CD4-positive, alpha-beta T cell treated with Interleukin-6 at 100 ng/mL for 8 hours (primary cell): ENCODE data around the gene OPCML.

Experiments
- DNase-seq: peaks from one replicate; pipeline ENCODE4 v3.0.0-alpha.2; 2020; ENCODE audit warnings: mixed read lengths, low spot score

The OPCML gene

DNA sequence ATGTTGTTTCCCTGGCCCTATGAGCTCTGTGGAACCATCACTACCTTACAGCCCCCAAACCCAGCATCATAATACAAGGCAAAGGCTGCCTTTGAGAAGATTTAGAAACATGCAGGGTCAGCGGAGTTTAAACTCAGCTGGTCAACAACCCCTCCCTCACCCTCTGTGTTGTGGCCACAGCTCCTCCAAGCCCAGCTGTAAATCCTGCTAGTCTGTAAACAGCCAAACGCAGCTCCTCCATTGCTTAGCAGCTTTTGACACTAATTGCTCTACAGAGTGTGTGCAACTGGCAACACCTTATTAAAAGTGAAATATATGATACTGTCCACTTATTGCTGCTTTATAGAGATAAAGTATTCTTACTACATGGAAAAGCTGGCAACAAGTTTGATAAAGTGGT is 29.1 kb downstream of the OPCML start:
- DNase-seq = no peak

DNA sequence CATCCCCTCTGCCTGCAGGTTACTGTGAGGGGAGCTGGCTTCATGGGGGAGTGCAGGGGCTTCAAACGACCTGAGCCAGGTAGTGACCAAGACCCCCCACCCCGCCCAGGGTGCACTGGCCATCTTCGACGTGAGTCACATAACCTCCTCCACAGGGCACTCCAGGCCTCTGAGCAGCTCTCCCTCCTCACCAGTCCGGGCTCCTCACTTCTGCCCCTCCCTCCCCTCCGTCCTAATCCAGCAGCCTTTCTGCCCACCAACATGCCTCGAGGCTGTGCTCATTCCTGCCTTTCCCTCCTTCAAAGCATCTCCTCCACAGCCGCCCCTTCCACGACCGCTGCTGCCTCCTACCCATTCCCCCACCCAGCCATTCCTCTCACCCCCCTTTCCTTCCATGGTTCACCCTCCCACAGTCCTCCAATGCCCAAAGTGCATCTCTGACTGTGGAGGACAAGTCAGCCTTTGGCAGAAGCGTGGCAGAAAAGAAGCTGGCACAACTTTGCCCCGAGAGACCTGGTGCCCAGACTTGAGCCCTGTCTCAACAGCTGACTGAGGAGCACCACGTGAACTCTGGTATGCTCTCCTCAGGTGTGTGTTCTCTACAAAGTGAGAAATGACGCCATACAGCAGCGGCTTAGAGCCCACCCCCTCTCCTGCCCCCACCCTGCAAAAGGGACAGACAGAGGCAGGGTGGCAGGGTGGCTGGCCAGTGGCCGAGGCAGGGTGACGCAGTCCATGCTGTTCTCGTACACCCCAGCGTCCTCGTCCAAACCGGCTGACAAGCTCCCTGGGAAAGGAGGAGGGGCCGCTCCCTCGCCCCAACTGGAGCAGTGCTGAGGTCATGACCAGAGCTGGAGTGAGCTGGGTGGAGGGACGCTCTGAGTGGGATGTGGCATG is 30.4 kb downstream of the OPCML start:
- no peak for DNase-seq

DNA sequence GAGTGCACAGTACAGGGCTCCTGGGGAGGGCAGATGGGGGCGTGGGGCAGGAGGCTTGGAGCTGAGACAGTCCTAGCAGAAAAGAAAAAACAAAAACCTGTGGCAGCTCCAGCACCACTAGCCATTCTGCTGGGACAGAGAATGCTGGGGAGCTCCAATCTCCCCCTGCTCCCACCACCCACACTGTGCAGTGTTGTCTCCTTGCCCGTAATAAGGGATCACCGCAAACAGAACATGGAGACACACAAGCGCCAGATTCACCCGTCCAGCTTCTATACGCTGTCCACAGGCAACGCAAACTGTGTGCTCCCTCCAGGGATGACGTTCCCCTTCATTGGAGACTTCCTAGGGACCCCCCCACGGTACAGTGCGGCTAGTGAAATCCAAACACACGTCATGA is 31.4 kb downstream of the OPCML start:
- DNase-seq = no peak

DNA sequence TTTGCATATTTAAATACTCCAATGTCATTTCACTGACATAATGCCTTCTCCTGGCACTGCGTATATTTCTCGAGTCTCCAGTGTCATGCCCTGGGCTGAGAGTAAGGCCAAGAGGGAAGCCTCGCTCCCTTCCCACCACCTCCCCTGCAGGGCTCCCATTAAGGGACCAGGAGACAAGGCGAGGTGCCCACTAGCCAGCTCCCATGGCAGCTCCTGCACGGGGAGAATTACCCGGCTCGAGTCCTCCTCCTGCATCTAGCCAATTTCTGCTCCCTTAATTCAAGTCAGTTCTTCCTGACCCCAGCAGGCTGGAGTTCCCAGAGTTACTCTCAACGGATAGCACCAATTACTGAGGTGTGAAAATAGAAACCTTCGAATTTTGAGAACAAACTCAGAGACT is 31.9 kb downstream of the OPCML start:
- DNase-seq = no peak

DNA sequence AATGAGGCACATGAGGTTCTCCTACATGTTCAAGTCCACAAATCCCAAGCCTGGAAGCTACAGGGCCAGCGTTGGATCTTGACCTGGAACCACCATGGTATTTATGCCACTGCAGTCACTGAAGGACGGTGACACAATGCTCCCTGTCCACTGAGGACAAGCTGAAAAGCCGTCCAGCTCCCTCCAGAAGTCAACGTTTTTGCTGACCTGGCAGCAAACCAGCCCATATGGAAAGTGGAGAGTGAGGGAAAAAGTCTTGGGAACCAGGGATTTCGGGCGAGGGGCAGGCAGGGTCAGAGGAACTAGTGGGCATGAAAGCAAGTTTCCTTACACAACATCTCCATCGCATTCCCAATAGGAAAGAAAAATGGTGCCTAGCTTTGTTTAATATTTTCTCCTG is 33.3 kb downstream of the OPCML start:
- no peak for DNase-seq

DNA sequence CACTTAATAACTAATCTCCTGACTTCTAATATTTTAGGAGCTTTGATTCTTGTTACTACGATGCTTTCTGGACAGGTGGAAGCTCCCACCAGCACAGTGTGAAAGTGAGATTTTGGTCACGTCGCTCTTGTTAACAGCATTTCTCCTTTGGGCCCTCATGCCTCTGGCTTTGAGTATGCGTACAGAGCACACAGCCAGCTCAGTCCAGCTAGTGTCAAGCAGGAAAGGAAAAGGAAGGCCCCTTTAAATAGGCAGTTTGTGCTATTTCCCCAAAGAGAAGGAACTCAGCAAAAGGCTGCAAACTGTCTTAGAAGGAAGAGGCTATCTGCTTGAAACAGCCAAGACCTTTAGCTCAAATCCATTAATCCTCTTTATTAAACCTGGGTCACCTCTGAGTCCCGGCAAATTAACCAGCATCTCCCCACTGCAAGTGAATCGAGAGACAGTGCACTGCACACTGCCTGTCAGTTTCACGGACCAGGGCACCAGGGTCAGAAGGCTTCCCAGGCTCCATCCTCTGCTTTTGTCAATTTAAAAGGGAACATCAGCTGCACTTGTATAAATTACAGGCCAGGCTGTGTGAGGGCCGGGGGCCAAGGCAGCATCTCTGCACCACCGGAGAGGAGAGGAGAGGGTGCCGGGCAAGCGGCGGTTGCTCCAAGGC is 34.7 kb downstream of the OPCML start:
- no peak for DNase-seq

DNA sequence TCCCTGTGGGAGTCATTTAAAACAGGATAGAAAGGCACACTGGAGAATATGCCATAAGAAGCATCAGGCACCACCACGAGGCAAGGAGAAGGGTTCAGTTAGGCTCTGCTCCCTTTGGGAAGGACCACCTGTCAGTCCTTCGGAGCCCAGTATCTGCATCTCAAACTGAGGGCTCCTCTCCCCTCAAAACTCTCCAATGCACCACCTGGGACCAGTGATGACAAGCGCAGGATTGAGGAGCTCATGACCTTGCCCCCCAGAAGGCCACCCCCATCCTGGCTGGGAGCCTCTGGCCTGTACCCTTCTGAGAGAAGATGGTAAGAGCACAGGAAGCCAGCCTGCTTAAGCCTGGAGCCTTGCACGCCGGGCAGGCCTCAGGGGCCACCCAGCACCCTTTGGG is 39.4 kb downstream of the OPCML start:
- DNase-seq = no peak

DNA sequence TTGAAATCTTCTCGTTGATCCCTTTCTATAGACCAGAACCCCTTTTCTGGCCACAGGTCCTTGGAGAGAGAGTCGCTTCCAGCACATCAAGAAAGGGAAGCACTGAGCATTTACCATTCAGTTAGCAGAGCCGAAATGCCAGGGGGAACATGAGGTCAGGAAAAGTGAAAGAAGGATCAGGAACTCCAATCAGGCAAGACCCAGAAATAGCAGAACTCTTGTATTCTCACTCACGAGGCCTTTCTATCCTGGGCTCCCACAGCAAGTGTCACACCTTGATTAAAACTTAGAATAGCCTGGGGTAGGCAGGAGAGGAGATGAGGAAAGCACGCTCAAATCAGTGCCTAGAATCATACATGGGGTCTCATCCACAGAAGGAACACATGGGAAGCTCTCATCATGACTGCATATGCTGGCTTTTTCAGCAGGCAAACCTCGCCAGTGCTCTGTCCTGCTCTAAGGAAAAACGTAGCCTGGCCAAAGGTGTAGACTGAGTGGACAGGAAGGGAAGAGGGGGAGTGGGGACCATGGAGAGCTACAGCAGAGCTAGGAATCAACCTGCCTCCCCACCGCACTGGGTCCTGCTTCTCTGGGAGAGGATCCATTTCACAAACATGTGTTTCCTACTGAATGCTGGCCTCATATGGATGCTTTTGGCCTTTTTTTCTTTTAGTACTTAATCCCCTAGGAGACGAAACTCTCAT is 40.5 kb downstream of the OPCML start:
- no peak for DNase-seq

DNA sequence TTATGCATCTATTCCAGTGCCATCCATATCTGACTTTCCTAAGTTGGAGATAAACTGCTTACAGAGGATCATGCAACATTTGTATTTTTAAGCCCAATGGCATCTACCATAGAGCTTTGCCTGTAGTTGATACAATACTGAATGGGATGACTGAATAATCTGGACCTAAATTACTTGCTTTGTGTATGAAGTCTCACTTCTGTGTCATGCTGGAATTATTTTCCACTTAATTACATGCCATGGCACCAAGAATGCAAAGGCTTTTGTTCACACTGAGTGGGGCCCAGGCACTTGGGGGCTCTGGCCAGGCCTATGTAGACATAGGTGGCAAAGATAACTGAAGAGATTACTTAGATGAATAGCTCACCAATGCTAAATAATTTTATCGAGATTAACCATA is 51.6 kb downstream of the OPCML start:
- DNase-seq = no peak

DNA sequence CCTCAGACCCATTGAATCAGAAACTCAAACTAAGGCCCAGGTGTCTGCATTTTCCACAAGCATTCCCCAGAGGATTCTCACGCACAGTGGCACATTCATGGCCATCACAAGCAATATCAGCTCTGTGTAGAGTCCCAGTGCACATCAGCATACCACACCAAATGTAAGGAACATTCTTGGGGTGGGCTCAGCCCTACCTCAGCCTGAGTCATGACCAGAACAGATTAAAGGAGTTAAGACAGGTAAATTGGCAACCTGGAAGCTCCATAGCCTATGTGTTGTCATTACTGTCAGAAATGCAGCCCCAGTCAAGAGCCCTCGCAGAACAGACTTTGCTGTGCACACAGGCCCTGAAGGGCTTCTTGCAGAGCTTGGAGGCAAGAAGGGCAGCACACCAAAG is 53.1 kb downstream of the OPCML start:
- DNase-seq = no peak

DNA sequence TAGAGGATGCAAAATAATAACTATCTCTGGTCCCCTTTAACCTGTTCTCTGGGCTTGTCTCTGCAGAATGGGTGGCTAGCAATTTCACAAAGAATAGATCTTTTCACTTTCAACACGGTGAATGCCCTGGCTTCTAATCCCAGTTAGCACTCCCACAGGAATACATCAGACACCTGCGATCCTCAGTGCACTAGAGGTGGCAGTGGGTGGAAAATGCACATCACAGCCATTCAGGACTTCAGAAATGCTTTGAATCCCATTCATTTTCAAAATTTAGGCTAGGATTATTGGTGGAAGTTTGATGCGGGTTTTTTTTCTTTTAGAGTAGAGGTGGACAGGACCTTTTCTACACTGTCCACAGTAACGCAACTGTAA is 55.1 kb downstream of the OPCML start:
- no peak for DNase-seq

DNA sequence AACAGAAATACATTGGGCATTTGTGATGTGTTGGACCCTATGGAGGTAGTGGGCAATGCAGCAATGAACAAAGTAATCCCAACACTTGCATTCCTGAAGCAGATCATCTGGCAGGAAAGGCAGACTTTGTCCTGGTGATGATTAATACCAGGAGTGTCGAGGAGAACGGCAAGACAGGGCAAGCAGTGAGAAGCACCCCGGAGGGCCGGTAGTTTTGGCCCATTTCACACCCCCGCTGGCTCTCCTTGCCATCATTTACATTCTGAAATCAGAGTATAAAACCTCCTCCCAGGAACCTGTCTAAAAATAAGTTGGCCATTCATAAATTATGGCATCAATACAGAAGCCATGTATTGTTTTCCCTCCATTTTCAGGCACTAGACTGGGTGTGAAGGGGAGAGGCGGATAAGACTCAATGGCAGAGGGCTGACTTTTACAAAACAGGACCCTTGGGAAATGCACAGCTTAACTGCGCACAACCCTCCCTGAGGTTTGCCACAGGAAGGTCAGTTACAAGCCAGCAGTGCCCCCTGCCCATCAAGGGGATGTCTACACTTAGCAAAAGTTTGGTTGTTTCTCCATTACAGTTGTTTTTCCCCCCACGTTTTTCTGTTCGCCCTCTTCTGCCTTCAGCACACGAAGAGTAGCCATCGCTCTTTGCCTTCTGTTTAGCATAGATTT is 55.6 kb downstream of the OPCML start:
- no peak for DNase-seq

DNA sequence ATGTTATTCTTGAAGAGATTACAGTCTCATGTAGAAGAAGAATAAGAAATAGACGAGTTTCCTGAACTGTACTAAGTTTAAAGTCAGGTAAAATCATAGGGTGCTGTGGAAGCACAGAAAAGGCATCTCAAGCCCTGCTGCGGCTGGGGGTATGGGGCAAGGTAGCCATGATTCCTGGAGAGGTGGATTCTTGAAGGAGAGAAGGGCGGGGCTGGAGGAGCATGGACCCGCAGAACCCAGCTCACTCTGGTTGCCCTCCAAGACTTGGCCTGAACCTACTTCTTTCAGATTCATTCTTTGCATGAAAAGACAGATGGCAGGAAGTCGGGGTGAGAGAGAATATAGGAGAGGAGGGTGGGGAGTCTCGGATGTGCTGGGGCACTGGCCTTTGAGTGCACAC is 57.8 kb downstream of the OPCML start:
- no peak for DNase-seq

DNA sequence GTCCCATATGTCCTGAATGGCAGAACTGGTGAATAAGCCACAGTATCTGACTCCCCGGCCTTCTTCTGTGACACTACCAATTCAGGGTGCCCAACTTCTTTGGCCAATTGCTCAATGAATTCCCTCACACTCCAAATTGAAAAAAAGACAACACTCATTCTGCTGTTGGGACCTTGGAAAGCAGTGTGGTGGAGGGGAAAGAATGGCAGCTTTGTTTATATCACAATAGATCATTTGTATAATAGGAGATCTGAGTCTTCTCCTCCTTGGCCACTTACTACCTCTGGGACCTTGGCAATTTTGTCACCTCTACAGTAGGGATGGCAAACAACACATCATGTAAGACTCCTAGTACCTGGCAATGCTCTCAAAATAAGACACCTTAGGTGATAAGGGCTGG is 64.6 kb downstream of the OPCML start:
- no peak for DNase-seq

DNA sequence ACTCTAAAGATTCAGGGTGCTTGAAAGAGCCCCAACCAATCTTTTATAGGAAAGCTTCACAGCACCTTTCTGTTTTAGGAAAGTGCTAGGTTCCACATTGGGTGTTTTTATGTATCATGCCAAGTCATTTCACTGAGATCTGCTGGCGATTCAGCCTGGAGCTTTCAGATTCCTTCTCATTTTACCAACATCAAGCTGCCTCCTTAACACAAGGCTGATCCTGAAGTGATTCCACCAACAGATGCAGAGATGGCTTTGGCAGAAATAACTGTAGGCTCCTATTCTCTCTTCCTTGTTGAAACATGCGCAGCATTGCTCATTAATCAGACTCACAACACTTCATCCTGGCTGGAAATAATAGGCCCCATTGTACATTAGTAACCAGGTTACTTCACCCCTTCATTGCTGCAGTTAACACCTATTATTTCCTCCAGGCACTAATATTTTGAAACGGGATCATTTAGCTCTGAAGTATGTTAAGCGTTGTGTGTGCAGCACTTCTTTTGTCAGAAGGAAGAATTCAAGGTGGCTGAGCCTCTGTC is 89.0 kb downstream of the OPCML start:
- no peak for DNase-seq

DNA sequence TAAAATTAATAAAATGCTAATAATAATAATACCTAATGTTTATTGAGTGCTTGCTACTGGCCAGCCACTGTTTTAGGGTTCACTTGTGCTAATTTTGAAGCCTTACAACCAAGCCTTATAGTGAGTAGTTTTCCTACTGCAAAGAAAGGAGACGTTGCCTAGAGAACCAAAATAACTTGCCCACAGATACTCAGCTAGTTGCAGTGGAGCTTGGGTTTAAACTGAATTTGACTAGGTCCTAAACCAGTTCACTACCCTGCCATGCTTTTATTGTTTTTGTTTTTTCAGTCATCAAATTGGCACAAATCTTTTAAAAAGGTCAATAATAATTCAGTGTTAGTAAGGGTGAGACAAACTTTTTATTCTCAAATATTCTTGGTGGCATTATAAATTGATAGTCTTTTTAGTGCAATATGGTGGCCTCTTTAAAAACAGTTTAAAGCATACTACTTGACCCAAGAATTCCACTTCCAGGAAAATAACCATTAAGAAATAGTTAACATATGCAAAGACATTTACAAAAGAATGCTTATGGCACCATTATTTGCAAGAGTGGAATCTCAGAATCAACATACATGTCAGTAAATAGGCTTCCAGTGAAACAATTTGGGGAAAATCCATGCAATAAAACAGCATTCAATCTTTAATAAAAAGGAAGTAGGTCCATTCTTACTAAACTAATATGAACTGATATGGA is 90.2 kb downstream of the OPCML start:
- DNase-seq = no peak

DNA sequence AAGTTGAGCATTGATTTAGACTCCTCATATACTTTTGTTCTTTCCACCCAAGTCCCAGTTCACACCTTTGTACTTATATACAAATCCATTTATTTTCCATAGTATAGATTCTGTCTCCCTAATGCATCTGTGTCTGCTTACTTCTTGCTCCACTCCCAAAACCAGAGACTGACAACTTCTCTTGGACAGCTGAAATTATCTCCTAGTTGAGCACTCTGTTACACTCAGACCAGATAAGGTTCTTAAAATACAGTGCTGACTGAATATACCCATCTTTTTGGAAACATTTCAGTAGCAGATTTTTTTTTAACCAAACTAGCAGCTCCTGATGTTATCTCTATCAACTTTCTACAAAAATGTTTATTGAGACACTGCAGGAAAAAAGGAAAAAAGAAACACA is 106.3 kb downstream of the OPCML start:
- no peak for DNase-seq

DNA sequence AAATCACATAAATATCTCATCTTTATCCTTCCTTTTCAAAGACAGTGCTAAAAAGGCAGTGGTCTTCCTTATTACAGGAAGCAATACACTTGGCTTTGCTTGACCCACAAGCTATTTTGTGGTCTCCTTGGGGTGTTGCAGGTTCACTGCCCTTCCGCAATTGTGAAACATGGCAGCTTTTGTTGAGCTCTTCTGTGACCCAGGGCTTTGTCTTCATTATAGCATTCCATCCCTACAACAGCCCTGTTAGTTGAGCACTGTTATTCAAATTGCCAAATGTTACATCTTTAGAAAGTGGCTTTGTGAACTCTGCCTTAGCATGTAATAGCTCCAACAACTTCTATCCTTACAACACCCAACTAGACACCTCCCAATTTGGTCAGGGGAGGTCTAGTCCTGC is 107.1 kb downstream of the OPCML start:
- DNase-seq = no peak

DNA sequence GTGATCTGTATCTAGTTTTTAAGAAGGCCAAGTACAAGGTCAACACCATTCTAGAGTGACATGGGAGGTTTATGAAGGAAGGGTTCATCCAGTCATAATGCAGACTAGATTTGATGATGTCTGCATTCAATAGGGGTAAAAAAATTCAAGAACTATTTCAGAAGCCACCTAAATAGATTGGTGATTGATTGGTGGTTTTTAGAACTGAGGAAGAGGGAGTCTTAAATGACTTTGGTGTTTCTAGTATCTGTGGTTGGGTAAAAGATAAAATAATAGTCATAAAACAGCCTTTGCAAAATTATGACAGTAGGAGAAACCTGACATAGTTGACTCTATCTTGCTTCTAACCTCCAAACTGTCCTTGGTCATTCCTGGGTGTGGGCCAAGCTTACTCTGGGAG is 114.1 kb downstream of the OPCML start:
- DNase-seq = no peak

DNA sequence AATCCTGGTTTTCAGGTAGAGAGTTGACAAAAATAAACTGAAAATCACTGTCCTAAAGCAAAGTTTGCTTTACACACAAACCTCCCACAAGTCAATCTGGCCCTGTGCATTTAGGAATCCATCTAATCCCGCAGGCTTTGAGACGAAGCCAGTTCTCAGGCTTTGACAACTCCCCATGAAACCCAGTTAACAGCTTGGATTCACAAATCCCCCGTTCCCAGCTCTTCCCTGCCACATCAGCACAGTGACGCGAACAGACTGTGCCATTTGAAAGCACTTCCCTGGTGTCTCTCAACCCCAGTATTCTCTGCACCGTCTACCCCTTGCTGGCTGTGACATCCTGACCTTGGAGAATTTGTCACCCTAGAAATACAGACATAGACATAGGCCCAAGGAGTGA is 117.8 kb downstream of the OPCML start:
- DNase-seq = no peak

DNA sequence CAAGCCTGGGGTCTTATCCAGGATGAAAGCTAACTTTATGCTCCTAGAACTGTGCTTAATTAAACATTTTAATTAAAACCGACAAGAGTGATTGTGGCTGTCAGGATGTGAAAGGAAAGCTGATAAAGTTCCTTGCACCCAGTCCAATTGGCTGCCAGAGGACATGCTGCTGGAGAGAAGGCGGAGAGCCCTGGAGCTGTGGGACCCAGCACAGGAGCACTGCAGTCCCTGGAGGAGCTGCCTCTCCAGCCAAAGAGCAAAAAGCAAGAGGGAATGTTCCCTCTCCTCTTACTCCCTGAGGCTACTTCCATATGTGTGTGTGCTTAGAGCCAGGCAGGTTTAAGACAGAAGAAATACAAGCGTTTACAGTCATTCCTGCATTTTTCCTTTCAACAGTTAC is 118.6 kb downstream of the OPCML start:
- no peak for DNase-seq

DNA sequence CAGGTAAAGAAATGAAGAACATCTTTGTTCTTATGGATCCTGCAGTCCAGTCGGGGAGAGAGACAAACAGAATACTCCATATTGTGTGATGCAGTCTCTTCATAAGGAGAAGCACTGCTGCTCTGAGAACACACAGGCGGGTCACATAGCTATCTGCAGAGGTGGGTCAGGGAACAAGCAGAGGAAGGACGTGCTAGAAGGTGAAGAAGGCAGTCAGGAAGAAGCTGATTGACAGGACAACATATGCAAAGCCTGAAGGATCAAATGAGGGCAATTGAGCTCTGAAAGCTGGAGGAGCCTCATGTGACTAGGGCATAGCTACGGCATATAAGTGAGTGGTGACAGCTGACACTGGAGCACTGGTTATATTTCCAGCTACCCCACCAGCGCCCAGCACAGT is 122.5 kb downstream of the OPCML start:
- DNase-seq = no peak
